ENCODE results near the gene ZFAND2B. TPM values are rescaled to one million over a fixed set of nuclear protein-coding genes. Genes with fewer than 3 reads are reported as not detected.

Gene ZFAND2B
- polyA plus RNA-seq, 1 experiment, result 62.9 TPM

- TF ChIP-seq, protein P1, sequence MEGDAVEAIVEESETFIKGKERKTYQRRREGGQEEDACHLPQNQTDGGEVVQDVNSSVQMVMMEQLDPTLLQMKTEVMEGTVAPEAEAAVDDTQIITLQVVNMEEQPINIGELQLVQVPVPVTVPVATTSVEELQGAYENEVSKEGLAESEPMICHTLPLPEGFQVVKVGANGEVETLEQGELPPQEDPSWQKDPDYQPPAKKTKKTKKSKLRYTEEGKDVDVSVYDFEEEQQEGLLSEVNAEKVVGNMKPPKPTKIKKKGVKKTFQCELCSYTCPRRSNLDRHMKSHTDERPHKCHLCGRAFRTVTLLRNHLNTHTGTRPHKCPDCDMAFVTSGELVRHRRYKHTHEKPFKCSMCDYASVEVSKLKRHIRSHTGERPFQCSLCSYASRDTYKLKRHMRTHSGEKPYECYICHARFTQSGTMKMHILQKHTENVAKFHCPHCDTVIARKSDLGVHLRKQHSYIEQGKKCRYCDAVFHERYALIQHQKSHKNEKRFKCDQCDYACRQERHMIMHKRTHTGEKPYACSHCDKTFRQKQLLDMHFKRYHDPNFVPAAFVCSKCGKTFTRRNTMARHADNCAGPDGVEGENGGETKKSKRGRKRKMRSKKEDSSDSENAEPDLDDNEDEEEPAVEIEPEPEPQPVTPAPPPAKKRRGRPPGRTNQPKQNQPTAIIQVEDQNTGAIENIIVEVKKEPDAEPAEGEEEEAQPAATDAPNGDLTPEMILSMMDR (IDR thresholded peaks at IDR 0.05; ENCODE audit: insufficient read depth, low read depth, low read length), result no peak
- ChIA-PET CTCF (interaction anchor here (2.6 to 3.6 kb wide), 2 partner anchors 38 to 86 kb away, joined by 13 to 15 read pairs; no protein-coding TSS in a partner anchor), POLR2A (no interaction called here)
- no peak for DNase-seq (ENCODE audit: low read depth)
- Histone ChIP-seq H3K4me3 (ENCODE audit: low read depth, low read length) (no peak overlapping the region), H3K36me3 (ENCODE audit: control insufficient read depth, insufficient read depth, low read length) (peaks cover 19% of the 10 kb centered on the region), H3K27me3 (ENCODE audit: control insufficient read depth, insufficient read depth, low read length) (no peaks in the 10 kb centered on the region)
Measured at GRCh38 chr2:219209236-219210195, 2.9 kb downstream of the ZFAND2B start.

GRCh38 chr2:219210196-219210885 lies 3.8 kb downstream of the ZFAND2B start:
- Histone ChIP-seq H3K36me3 (ENCODE audit: control insufficient read depth, insufficient read depth, low read length) (peaks cover 22% of the 10 kb centered on the region), H3K27me3 (ENCODE audit: control insufficient read depth, insufficient read depth, low read length) (no peaks in the 10 kb centered on the region), H3K4me3 (ENCODE audit: low read depth, low read length) (no peak overlapping the region)
- ChIA-PET POLR2A (no interaction called here), CTCF (interaction anchor here (0.9 to 3.6 kb wide), 5 partner anchors 30 to 85 kb away, joined by 3 to 15 read pairs (median 8); partner anchors contain the start of gene NHEJ1)
- no peak for DNase-seq (ENCODE audit: low read depth)
- TF ChIP-seq, protein P1 (IDR thresholded peaks at IDR 0.05; ENCODE audit: insufficient read depth, low read depth, low read length), result no peak

GRCh38 chr2:219210886-219211362 lies 4.3 kb downstream of the ZFAND2B start:
- Histone ChIP-seq H3K27me3 (ENCODE audit: control insufficient read depth, insufficient read depth, low read length) (no peaks in the 10 kb centered on the region), H3K36me3 (ENCODE audit: control insufficient read depth, insufficient read depth, low read length) (peaks cover 22% of the 10 kb centered on the region), H3K4me3 (ENCODE audit: low read depth, low read length) (no peak overlapping the region)
- TF ChIP-seq, protein P1 (IDR thresholded peaks at IDR 0.05; ENCODE audit: insufficient read depth, low read depth, low read length), result no peak
- ChIA-PET CTCF (interaction anchor here (0.6 to 2.6 kb wide), 5 partner anchors 31 to 90 kb away, joined by 3 to 13 read pairs (median 4); partner anchors contain the start of gene NHEJ1), POLR2A (no interaction called here)
- DNase-seq (ENCODE audit: low read depth), result no peak

DNA sequence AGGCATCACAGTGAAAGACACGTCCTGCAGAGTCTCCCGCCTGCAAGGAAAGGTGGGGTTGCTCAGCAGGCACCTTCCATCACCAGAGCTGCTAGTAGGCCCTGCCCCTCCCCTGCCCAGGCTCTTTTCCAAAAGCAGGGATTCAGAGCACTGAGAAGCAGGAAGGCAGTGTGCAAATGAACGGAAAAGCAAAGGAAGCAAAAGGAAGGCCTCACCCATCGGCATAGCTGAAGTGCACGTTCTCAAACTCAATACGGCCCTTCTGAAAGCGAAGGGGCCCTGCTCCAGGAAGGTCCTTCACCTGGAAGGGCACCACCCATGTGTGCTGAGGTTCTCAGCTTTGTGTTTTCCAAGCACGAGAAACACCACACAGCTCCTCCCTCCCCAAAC lies 6.4 kb downstream of the ZFAND2B start:
- ChIA-PET POLR2A (no interaction called here), CTCF (interaction anchor here (1.5 kb wide), 1 partner anchor 82 kb away, joined by 3 read pairs; no protein-coding TSS in a partner anchor)
- DNase-seq (ENCODE audit: low read depth), result no peak
- Histone ChIP-seq H3K27me3 (ENCODE audit: control insufficient read depth, insufficient read depth, low read length) (no peaks in the 10 kb centered on the region), H3K4me3 (ENCODE audit: low read depth, low read length) (no peak overlapping the region), H3K36me3 (ENCODE audit: control insufficient read depth, insufficient read depth, low read length) (peaks cover 22% of the 10 kb centered on the region)
- TF ChIP-seq, protein P1 (IDR thresholded peaks at IDR 0.05; ENCODE audit: insufficient read depth, low read depth, low read length), result no peak

All from BJ (cell line).